ENCODE measurements around the gene HINT1.
"Not testable (repeated sequence)": the region's sequence is repeated elsewhere in the genome, so short reads cannot be mapped to it uniquely, and the experiment has no call there.

Gene HINT1

DNA sequence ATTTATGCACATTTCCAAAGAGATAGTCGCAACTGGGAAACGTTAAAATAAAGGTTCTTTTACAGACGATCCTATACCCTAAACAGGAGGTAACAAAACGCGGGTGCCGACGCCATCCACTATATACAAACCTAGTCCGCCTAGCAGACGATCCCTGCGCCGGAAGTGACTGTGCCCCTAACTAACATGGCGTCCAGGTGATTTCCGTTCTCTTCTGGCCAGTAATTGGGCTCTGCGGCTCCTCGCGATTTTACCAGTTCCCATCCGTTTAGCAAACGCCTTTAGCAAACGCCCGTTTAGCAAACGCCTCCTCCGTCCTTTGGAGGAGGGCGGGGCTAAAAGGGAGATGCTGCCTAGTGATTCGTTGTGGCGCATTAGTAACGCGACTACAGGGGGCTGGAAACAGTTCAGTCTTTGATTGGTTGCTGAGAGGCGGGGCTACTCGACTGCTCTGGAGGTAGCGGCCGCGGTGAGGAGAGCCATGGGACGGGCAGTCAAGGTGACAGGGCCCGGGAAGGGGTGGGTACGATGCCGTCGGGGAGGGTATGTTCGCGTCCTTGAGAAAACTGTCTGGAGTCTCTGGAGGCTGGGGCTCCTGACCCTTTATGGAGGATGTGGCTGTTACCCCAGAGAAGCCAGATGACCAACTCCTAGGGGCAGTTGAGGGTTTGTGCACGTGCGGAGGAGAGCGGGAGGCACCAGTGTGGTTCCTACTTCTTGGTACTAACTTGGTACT is 5.7 kb upstream of the HINT1 start, which contains the start of gene LYRM7:
TSS of gene LYRM7 (plus strand) at position 405 of the 736 bp plus-strand sequence. CDS start at position 482, 77 bp downstream.
- peak; percentile 97 for DNase-seq

DNA sequence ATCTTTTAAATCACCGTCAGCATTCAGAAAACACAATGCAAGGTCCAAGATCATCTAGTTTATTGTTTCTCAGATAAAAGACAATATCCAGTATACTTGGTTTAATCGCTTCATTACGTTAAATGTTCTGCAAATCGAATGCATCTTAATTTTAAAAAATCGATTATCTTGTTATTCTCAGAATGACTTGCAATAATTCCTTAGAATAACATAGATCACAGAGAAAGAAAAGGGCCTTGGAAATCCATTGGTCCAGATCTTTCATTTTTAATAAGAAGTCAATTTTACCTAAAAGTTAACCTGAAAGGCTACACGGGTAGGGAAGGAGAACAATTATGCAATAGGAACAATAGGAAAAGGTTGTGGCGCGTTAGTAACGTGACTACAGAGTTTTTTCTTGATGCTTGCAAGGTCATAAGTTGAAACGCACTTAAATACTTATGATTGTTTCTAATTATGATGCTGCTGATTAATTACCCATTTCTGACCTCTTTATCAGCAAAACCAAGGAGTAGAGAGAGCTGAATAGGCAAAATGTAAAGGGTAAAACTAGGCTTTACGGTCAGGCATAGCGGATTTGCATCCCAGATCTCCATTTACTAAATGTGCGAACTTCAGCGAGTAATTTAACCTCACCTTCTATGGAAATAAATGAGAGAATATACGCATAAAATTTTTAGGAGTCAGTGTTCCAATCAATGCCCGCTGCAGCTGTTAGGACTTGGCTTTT is 4.9 kb upstream of the HINT1 start:
- DNase-seq = no peak

DNA sequence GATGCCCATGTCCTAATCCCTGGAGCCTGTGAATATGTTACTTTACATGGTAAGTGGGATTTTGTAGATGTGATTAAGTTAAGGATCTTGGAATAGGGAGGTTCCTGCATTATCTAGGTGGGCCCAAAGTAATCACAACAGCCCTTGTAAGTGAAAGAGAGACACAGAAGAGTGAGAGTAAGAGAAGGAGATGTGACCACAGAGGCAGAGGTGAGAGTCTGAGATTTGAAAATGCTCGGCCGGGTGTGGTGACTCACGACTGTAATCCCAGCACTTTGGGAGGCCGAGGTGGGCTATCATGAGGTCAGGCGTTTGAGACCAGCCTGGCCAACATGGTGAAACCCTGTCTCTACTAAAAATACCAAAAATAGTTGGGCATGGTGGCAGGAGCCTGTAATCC is 2.6 kb upstream of the HINT1 start:
- no peak for DNase-seq

DNA sequence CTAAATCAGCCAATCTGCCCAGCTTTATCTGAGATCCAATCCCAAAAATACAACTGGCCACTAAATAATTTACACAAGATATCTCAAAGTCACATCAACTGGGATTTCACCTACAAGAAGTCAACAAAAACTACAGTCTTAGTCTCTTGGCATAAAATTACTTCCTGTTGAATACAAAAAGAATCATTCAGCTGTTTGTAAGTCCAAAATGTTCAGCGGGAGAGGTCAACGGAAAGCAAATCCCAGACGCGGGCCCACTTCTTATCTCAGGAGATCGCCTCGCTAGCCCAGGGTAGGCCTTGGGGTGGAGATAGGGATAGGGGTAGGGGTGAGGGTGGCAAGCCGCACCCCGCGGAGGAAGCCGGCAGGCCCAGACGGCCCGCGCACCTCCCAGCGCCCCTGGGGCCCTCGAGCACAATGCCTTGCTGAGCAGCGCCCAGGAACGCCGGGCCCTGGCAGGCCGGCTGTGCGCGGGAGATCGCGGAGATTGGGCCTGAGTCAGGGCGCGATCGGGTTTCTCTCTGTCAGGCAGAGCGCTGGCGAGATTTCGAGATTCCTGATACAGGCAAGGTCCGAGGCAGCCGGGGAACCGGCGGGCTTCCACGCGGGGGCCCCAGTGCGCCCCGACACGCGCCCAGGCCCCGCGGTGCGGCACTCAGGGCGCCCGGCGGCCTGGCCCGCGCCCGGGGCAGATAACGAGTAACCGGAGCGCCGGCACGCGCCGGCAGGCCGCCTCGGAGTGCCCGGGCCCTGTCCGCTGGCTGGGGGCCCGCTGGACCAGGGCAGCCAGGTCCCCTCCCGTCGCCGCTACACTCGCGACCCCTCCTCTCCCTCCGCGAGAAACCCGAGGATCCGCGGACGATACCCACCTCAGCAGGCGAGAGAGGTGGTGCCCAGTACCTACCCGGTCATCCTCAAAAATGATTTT is 601 bp downstream of the HINT1 start:
- DNase-seq = peak in 1 of 2 experiments; percentile 37

DNA sequence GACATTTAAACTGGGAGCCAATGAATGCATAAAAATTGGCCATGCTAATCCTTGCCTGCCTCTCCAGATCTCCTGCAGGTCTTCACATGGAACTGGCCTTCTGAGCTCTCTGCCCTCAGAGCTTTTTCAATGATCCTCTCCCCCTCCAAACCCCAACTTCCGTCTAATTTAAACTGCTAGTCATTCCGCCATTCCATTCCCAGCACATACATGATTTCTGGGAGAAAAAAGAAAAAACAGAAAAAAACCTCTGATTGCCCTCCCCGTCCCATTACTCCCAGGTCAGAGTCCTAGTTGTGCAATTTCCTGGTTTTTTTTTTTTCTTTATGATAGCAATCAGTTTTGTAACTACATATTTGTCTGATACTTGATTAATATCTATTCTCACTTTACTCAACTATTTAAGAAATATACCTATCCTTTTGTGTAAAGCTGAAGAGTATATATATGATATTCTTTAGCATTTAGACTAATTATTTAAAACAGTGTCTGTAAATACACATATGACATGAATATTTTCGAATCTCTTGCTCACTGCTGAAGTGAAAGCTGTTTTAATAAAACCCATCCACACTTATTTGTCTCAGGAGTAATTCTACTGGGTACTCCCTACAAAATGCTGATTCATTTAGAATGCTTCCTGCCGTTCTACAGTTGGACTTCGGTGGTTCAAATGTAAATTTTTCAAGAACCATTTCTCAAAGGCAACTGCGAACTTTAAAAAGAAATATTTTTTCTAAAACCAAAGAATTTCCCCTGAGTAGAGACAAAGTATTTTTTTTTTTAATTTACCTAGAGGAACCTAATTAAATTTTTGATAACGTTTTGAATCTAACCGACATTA is 1.6 kb downstream of the HINT1 start:
- DNase-seq = no peak

GRCh38 chr5:131160134-131160533 is 4.9 kb downstream of the HINT1 start:
- DNase-seq = no peak

- no peak for DNase-seq
These were observed 8.1 kb downstream of the HINT1 start for GRCh38 chr5:131156957-131157356.

DNA sequence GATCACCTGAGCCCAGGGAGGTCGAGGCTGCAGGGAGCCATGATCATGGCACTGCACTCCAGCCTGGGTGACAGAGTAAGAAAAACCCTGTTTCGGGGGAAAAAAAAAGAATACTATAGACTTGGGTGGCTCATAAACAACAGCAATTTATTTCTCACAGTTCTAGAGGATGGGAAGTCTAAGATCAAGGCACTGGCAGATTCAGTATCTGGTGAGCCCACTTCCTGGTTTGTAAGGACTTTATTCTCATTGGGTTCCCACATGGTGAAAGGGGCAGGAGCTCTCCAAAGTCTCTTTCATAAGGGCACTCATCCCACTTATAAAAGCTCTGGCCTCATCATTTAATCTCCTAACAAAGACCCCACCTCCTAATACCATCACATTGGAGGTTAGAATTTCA is 8.7 kb downstream of the HINT1 start:
- no peak for DNase-seq

DNA sequence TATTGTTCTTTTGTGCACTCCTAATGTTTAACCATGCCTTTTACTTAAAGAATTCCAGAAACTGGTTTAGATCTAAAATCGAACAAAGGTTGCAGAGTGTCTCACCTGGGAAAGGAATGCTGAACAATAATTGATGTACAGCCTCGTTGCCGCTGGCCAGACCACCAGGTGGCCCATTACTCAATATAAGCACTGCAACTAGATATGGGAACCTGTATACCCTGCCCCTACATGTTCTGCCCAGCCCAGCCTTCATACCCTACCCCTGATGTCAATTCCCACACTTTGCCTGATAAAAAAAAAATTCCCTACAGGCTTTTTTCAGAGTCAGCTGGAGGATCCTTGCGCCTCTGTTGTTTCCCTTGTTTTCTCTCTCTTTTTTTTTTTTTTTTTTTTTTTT is 13.8 kb downstream of the HINT1 start:
- no peak for DNase-seq

DNA sequence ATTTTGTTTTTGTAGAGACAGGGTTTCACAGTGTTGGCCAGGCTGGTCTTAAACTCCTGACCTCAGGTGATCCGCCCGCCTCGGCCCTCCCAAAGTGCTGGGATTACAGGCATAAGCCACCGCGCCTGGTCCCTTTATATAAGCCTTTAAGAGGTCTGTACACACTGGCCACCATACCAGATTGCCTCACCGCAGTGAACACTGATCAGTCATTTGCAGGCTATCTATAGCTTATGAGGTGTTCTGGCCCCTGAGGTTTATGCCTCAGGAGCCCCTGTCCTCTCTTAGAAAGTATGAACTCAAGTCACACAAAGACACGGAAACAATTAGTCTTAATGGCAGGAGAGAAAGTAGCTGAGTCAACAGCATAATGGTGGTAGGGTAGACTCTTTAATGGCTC is 14.6 kb downstream of the HINT1 start:
- no peak for DNase-seq

- DNase-seq = no peak
These were observed 16.2 kb downstream of the HINT1 start for GRCh38 chr5:131148835-131149234.

- DNase-seq = no peak
These were observed 17.8 kb downstream of the HINT1 start for GRCh38 chr5:131147258-131147657.

GRCh38 chr5:131142970-131143617 is 22.0 kb downstream of the HINT1 start:
- no peak for DNase-seq

DNA sequence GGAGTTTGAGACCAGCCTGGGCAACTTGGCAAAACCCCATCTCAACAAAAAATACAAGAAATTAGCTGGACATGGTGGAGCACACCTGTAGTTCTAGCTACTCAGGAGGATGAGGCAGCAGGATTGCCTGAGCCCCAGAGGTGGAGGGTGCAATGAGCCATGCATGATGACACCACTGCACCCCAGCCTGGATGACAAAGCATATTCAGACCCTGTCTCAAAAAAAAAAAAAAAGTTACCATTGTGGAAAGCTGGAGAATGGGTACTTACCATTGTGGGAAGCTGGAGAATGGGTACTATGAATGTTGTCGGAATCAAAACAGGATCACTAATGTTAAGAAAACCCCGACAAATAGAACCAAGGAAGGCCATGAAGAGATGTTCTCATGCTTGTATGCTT is 25.7 kb downstream of the HINT1 start:
- no peak for DNase-seq

GRCh38 chr5:131138406-131138805 is 26.6 kb downstream of the HINT1 start:
- not testable (repeated sequence) for DNase-seq

GRCh38 chr5:131133091-131133490 is 32.0 kb downstream of the HINT1 start:
- not testable (repeated sequence) for DNase-seq

- DNase-seq = no peak
These were observed 35.8 kb downstream of the HINT1 start for GRCh38 chr5:131129306-131129705.

DNA sequence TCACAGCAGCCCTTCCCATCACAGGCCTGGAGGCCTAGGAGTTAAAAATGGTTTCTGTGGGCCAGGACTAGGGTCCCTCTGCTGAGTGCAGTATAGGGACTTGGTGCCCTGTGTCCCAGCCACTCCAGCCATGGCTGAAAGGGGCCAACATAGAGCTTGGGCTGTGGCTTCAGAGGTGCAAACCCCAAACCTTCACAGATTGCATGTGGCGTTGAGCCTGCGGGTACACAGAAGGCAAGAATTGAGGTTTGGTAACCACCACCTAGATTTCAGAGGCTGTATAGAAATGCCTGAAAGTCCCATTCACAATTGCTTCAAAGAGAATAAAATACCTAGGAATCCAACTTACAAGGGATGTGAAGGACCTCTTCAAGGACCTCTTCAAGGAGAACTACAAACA is 37.8 kb downstream of the HINT1 start:
- DNase-seq = not testable (repeated sequence)

DNA sequence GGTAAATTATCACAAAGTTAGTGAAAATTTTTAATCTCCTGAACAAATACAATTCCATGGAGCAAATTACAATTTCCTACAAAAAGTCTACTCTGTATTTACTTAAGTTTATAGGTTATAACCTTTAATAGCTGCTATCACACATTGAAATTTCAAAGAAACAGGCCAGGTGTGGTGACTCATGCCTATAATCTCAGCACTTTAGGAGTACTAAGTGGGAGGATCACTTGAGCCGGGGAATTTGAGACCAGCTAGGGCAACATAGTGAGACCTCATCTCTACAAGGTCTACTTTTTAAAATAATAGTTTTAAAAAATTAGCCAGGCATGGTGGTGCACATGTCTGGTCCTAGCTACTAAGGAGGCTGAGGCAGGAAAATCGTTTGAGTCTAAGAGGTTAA is 50.3 kb downstream of the HINT1 start:
- DNase-seq = no peak

GRCh38 chr5:131112424-131112823 is 52.6 kb downstream of the HINT1 start:
- DNase-seq = no peak

DNA sequence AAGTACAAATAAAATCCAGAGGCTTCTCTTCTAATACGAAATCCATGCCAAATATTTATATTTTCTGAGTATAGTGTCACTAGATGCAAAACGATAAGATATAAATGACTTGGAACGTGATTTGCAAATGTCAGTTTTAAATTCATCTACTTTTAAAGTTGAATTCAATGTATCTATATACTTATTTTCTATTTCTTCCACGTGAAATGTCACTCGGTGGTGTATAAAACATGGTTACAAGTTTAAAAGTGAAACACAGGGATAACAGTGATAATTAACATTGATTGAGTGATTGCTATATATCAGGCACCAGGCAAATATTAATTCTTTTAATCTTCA is 54.8 kb downstream of the HINT1 start:
- DNase-seq = no peak

Data from cerebellar nuclear complex (tissue), 1 donor.